ENCODE data around the gene LPP. TPM values are rescaled to one million over a fixed set of nuclear protein-coding genes. Genes with fewer than 3 reads are reported as not detected.

LPP gene
- total and polyA plus RNA-seq, 10 of the 15 experiments (the other 5 are each of a cell fraction or from before 2014, with no cell fraction given) = under 0.01 to 0.62 (median 0.03) TPM

- Histone ChIP-seq H4K20me1 (ENCODE audit: control insufficient read depth, insufficient read depth) (no peaks in the 10 kb centered on the region), H3K4me1 (ENCODE audit: control insufficient read depth, insufficient read depth, low read length) (no peaks in the 10 kb centered on the region), H3K36me3 (ENCODE audit: control insufficient read depth in 2 of 2, insufficient read depth in 2 of 2, low read length in 1 of 2) (no peaks in the 10 kb centered on the region), H2AFZ (ENCODE audit: control insufficient read depth, low read depth, low read length) (no peak overlapping the region), H3K79me2 (ENCODE audit: control insufficient read depth, insufficient read depth, low read length) (no peaks in the 10 kb centered on the region), H3K9ac (ENCODE audit: control insufficient read depth, insufficient read depth, low read length) (no peak overlapping the region), H3K27me3 (replicated peaks in 1 of 2; ENCODE audit: control insufficient read depth in 2 of 2, insufficient read depth in 2 of 2, low read length in 1 of 2) (peaks cover 4% of the 10 kb centered on the region in 2 experiments; a peak in 3 of 4 replicates), H3K4me3 (no peak overlapping the region), H3K4me2 (ENCODE audit: control insufficient read depth, insufficient read depth) (no peak overlapping the region), H3K27ac (ENCODE audit: control insufficient read depth, insufficient read depth) (no peak overlapping the region), H3K9me3 (replicated peaks; ENCODE audit: control insufficient read depth, insufficient read depth, low read length) (no peaks in the 10 kb centered on the region)
- RAD21 ChIA-PET (ENCODE audit: unreplicated experiment) = no interaction called here
- POLR2A ChIA-PET = no interaction called here
- DNase-seq (ENCODE audit: low read depth, low spot score) = no peak
- SMC1A ChIA-PET (ENCODE audit: uncharacterized antibody, unreplicated experiment) = no interaction called here
- no peak for ATAC-seq
- CTCF ChIA-PET = interaction anchor here (0.6 kb wide), 2 partner anchors 23 to 242 kb away, joined by 3 read pairs; no protein-coding TSS in a partner anchor
- WGBS (ENCODE audit: insufficient coverage, insufficient replicate concordance, low lambda C conversion rate, missing lambda C conversion rate) = 0% methylated on average over 1 of the region's 1 CpG
- TF ChIP-seq RAD21 (IDR thresholded peaks at IDR 0.05; ENCODE audit: insufficient read depth, low read depth, low read length) (no peak), SUPT20H (IDR thresholded peaks at IDR 0.05; ENCODE audit: borderline replicate concordance, control insufficient read depth, low read depth, low read length) (no peak), CHD4 (IDR thresholded peaks at IDR 0.05) (no peak), RBBP5 (conservative IDR thresholded peaks at IDR 0.05) (no peak), SRF (IDR thresholded peaks at IDR 0.05; ENCODE audit: low read depth in 2 of 2, low read length in 2 of 2) (no peak)
- in situ Hi-C loops (cut with MboI) (no loop called here), intact Hi-C loops (cut with micrococcal nuclease; ENCODE audit: unreplicated experiment) (no loop called here)
- FAIRE-seq = no peak
- no TSS peak for BruUV-seq (replicated peaks)
Observed at GRCh38 chr3:188353426-188353825, 199.5 kb downstream of the LPP start.

- Histone ChIP-seq H3K36me3 (ENCODE audit: control insufficient read depth in 2 of 2, insufficient read depth in 2 of 2, low read length in 1 of 2) (no peaks in the 10 kb centered on the region), H3K4me3 (no peak overlapping the region), H4K20me1 (ENCODE audit: control insufficient read depth, insufficient read depth) (no peaks in the 10 kb centered on the region), H2AFZ (ENCODE audit: control insufficient read depth, low read depth, low read length) (no peak overlapping the region), H3K4me1 (ENCODE audit: control insufficient read depth, insufficient read depth, low read length) (no peaks in the 10 kb centered on the region), H3K27me3 (replicated peaks in 1 of 2; ENCODE audit: control insufficient read depth in 2 of 2, insufficient read depth in 2 of 2, low read length in 1 of 2) (peaks cover 3 to 10% of the 10 kb centered on the region in 2 experiments), H3K79me2 (ENCODE audit: control insufficient read depth, insufficient read depth, low read length) (no peaks in the 10 kb centered on the region), H3K9me3 (replicated peaks; ENCODE audit: control insufficient read depth, insufficient read depth, low read length) (no peaks in the 10 kb centered on the region), H3K27ac (ENCODE audit: control insufficient read depth, insufficient read depth) (no peak overlapping the region), H3K4me2 (ENCODE audit: control insufficient read depth, insufficient read depth) (no peak overlapping the region), H3K9ac (ENCODE audit: control insufficient read depth, insufficient read depth, low read length) (no peak overlapping the region)
- no peak for TF ChIP-seq ZNF384 (IDR thresholded peaks at IDR 0.05; ENCODE audit: borderline replicate concordance, low read depth, low read length)
- no peak for TF ChIP-seq TCF7 (IDR thresholded peaks at IDR 0.05; ENCODE audit: borderline replicate concordance)
- no peak for TF ChIP-seq IRF4 (IDR thresholded peaks at IDR 0.05; ENCODE audit: low read depth, low read length)
- no peak for TF ChIP-seq NR2C1 (IDR thresholded peaks at IDR 0.05)
- no peak for TF ChIP-seq RAD51 (IDR thresholded peaks at IDR 0.05)
- no peak for TF ChIP-seq POU2F2 (IDR thresholded peaks at IDR 0.05; ENCODE audit: borderline replicate concordance, low read depth, low read length)
- no peak for TF ChIP-seq SIN3A (IDR thresholded peaks at IDR 0.05; ENCODE audit: low read depth, low read length)
- POLR2A ChIA-PET = no interaction called here
- intact Hi-C loops (cut with micrococcal nuclease; ENCODE audit: unreplicated experiment) = no loop called here
- RAD21 ChIA-PET (ENCODE audit: unreplicated experiment) = no interaction called here
- 4% methylated on average over 10 of the region's 10 CpGs for WGBS (ENCODE audit: insufficient coverage, insufficient replicate concordance, low lambda C conversion rate, missing lambda C conversion rate)
- in situ Hi-C loops (cut with MboI) = no loop called here
- FAIRE-seq = no peak
- CTCF ChIA-PET = no interaction called here
- no peak for DNase-seq (ENCODE audit: low read depth, low spot score)
- SMC1A ChIA-PET (ENCODE audit: uncharacterized antibody, unreplicated experiment) = interaction anchor here (0.8 kb wide), 1 partner anchor 9 kb away, joined by 3 read pairs; no protein-coding TSS in a partner anchor
- no peak for ATAC-seq
- no TSS peak for BruUV-seq (replicated peaks)
Observed at GRCh38 chr3:188358787-188359493, 205.0 kb downstream of the LPP start.

All from GM12878 (cell line).